HG03442 (cell line): ENCODE results near the gene AHDC1.

Experiments
- ATAC-seq: cut with Tn5 transposase; IDR thresholded peaks from one replicate; pipeline ENCODE4 v1.9.1; 2021; ENCODE audit warnings: mild to moderate bottlenecking, moderate library complexity; ENCODE audit not compliant: unreplicated experiment

AHDC1 gene

DNA sequence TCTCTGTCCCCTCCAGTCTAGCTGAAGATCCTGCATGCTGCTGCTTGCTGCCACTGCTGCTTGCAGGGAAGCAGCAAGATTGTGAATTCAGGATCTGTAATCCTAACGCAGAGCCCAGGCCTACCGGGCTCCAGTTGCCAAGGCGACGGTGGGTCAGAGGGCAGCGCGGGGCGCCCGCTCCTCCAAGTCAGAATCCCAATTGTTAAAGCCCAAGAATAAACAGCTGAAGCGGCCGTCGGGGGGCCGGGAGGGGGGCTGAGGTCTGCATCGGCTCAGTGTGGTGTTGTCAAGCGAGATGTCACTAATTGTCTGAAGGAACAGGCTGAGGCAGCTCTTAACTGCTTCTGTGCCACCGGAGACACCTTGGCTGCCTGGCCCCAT is 36.8 kb downstream of the AHDC1 start:
- ATAC-seq, result no peak

DNA sequence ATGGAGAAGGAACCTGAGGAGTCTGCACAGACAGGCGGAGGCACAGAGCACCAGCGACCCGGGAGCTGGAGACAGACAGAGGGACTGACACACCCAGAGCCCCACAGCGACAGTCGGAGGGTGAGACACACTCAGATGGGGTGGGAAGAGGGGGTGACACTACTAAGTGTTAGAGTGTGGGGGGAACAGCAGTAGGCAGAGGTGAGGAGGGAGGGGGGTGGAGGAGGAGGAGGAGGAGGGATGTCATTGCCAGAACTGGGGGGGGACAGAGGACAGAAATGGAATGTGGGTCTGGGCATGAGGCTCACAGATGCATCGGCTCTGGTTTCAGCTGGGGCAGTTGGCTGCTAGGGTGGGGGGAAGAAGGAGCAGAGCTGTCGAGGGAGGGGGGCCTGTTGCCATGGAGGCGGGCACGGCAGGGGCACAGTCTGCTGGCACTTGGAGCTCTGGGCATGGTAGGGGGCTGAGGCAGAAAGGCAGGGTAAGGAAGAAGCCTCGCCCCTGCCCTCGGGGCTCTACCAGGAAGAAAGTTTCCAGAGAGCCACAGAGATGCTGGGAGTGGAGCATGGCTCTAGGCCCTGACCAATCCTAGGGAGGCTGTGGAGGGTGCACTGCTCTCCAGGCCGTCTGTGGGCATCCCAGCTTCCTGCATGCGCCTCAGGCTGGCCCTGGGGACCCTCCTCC is 37.3 kb downstream of the AHDC1 start:
- no peak for ATAC-seq

DNA sequence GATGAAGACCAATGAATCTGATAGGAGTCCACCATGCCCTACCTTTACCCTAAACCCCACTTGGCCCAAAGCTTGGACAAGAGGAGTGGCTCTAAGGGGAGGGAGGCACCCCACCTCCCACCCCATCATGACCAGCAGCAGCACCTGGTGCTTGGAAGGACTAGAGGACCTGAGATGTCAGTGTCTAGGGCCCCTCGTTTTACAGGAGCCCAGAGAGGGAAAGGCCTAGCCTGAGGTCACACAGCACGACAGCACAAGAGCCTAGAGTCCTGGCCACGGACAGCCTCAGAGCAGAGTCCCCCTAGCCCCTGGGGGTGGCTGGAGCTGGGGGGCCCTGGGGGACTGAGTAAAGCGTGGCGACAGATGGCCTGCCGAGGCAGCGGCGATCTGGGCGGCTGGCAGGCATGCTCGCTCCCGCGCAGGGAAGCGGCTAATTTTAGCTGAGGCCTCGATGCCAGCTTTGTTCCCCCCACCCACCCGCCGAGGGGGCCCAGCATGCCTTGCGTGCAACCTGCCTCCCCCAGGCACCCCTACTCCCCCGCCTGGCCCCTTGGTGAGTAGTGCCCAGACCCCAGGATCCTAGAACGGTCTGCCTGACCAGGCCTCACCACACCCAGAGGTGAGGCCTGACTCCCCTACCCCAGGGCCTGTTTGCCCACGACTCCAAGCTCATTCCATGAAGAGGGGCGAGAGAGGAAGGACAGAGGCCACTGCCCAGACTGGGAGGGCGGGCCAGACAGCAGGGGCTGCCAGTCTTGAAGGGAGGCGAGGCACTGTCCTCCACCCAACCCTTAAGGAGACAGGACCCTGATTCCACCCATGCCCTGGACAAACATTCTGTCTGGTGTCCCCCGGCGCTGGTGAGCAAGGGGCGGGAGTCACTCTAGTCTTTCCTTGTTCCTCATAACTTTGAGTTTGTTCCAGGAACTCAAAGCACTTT is 39.0 kb downstream of the AHDC1 start:
- no peak for ATAC-seq

DNA sequence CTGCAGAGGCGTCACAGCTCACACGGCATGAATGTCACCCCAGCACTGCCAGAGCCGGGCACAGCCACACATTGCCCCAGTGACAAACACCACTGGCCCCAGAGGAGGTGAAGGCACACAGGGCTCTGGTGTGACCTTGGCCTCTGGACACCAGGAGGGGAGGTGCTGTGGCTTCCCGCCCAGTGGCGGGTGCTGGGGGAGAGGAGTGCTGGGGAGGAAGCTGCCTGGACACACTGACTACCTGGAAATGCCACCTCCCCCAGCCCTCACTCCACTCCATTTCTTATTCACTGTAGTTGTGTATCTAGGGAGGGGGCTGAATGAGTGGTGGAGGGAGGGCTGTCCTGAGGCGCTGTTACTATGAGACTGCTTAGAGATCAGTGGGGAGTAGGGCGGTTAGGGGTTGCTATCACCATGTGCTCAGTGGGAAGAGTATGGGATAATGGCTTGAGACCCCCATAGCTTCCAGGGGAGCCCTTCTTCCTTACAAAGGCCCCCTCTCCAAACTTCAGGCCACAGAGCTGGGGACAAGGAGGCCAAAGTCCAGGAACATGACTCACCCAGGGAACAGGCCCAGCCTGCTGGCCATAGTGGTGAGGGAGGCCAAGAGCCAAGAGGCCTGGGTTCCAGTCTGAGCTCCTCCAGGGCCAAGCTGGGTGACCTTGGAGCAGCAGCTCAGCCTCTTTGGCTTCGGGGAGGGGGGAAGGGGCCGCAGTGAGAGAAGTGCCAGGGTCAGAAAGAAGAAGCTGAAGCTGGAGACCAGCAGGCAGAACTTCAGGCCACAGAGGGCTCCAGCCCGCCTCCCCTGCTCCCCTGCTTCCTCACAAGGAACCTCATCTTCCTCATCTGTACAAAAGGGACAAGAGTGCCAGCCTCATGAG is 40.1 kb downstream of the AHDC1 start:
- no peak for ATAC-seq

DNA sequence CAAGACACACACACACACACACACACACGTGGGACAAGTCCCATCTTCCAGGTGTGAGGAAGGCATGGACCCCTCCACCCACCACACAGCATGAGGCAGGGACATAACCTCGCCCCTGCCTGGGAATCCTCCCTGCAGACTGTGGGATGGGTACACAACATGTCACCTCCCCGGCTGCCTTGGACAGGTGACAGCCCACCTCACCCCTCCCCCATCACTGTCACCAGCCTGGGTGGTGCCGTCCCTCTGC is 40.7 kb downstream of the AHDC1 start:
- no peak for ATAC-seq

DNA sequence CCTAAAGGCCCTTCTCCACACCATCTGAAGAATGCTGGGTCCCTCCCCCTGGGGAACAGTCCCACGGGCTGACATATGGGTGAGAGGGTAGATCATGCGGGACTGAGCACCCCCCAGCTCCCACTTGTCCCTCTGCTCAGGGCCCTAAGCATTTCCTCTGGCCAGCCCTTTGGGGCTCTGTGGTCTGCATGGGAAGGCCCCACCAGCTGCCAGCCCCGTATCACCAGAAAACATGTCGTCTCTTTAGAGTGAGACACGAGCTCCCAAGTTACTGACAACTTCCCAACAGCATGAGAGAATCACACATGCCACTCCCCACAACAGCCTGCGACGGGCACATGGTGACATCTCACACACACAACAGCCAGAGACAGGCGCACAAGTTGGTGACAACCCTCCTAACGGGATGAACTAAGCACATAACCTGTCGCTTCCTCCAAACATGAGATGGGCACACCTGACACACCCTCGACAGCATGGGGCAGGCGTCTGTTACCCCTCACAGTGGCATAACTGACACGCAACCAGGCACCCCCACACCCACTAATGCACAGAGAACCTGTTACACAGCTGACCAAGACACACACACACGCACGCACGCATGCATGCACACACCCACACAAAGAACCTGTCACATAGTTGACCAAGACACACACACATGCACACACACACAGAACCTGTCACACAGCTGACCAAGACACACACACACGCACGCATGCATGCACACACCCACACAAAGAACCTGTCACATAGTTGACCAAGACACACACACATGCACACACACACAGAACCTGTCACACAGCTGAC is 41.2 kb downstream of the AHDC1 start:
- ATAC-seq, result no peak

DNA sequence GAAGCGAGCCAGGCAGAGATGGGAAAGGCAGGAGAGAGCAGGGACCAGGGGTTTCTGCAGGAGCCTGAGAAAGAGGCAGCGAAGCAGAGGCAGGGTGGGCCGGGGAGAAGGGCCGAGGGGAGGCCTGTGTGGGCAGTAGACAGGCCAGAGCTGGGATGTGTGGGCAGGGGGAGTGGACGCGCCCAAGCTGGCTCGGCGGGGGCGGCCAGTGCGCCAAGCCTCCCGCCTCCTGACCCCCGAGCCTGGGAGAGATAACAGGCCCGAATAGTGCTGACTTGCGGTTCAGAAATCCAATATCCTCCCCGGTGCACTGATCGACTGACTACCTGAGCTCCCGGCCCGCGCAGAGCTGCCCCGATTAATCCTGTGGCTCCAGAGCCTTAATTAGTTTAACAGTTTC is 41.9 kb downstream of the AHDC1 start:
- no peak for ATAC-seq

DNA sequence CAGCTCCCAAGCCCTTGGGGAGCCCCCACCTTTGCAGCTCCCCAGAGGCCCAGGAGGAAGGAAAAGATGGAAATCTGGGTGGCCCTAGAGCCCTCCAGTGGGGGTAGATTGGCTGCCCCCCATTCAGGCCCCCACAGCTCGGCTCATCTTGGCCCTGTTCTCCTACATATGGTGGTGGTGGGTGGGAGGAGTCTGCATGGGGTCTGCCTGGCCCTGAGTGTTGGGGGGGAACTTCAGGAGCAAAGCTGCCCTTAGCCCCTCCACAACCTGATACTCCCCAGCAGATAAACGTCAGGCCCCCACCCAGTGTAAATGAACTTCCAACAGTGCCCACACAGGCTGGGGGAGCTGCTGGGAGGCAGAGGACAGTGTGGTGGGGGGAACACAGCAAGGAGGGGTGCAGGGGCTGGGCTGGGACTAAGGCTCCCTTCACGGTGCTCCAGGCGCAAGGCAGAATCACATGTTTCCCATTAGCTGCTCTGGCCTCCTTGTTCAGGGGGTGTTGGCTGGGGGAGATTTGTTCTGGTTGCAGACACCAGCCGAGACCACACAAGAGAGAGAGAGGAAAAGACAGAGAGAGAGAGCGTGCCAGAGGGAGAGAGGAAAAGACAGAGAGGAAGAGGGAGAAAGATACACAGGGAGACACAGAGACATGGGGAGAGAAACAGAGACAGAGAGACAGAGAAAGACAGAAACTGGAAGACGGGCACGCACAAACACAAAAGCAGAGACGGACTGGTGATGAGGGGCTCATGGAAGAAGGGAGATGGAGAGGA is 42.6 kb downstream of the AHDC1 start:
- ATAC-seq, result no peak

DNA sequence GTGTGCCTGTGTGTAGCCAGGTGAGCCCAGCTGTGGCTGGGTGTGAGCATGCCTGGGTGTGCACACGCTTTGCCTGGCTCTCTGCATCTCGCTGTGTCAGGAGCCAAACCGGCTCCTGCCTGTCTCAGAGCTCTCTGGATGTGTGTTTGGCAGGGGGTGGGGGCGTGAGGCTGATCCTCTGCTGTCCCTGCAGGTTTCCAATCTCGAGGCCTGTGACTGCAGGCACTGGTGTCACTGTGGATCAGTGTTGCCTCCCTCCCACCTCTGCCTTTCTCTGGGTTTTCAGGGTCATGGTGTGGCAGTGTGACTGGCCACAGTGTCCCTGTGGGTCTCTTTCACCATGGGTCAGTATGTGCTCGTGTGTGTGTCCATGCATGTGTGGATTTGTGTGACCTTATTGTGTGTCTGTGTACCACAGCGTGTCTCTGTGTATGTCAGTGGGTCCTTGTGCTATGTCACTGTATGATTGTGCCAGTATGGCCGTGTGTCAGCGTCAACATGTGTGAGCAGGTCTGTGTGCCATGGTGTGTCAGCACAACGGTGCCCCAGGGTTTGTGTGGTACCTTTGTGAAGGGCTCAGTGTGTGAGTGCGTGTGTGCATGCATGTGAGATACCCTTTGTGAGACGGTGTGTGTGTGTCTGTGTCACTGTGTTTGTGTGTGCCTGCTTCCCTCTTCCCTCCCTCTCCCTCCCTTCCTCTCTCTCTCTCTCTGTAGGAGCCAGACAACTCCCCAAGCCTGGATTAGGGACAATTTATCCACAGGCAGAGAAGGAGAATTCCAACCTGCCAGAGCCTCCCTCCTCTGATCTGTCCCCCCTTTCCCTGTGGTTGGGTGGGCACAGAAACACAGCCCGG is 43.4 kb downstream of the AHDC1 start:
- no peak for ATAC-seq

DNA sequence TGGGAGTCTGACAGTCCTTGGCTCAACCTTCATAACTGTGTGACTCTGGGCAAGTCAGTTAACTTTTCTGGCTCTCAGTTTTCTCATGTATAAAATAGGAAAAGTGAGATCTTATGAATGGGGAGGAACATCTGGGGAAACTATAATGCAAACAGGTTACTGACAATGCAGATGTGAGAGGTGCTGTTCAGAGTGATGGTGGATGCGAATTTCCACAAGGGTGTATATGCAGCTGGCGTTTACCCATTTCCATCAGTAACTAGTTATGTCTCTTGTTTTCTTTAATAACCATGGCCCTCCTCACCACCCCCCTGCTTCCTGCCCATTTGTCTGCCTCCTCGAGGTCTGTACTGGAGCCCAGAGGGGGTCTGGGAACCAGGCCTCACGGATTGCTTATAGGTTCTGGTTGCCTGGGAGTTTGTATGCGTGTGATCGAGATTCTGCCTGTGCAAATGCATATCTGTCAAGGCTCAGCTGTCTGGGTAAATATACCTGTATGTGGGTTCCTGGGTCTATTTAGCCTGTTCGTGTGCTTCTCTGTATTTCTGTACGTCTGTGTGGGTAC is 44.4 kb downstream of the AHDC1 start:
- no peak for ATAC-seq

DNA sequence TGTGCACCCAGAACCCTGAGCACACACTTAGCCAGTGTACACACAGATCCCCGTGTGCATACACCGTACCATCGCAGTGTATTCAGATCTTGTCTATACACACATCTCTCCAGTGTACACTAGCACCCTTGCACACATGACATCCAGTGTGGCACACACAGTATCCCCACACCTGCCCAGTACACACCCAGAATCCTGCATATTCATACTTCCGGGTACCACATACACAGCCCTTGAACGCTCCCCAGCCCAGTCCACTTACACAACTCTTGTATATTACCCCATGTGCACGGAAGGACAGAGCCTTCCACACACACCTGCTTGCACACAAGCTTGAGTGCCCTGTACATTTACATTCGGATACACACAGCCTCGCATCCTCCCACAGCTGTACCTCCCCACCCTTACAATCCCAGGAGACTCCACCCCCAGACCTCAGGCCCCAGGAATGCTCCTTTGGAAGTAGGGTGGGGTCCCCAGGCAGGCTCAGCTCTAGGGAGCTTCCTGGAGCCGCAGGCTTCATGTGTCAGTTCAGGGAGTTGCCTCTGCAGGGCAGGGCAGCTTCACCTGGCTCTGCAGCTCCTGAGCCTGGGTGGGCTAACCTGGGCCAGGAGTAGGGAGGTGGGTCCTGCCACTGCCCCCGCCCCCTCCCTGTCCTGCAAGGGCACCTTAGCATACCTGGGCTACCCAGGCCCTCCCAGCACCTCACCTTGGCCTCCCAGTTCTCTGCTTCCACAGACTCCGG is 46.2 kb downstream of the AHDC1 start:
- no peak for ATAC-seq

DNA sequence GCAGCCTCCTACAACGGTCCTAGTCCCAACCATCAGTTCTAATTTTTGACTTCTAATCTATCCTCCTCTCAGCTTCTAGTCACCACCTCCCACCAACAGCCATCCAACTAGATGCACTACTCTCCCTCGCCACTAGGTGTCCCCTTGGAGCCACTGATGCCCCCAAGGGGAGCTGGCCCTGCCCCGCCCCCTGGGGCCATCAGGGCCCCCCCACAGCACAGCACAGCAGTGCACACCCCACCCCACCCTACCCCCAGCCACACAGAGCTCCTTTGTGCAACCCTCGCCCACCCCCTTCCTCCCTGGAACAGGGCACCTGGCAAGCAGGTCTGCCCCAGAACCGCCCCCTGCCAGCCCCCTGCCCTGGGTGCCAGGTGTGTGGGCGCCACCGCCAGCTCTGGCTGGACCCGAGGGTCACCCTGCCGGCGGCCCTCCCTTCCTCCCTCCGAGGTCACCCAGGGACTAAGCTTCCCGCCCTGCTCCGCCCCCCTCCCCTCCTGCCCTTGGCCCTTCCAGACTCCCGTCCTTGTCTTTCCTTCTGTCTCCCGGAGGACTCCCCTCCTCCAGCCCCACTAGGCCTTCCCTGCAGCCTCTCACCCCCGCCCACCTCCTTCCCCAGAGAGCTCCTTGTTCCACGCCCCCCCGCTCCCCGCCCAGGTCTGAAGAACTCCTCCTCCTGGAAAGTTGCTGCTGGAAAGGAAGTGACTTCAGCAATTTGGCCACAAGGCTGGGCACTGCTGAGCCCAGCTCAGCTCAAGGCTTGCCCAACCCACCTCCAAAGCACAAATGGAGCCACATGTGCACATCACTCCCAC is 47.0 kb downstream of the AHDC1 start:
- no peak for ATAC-seq

DNA sequence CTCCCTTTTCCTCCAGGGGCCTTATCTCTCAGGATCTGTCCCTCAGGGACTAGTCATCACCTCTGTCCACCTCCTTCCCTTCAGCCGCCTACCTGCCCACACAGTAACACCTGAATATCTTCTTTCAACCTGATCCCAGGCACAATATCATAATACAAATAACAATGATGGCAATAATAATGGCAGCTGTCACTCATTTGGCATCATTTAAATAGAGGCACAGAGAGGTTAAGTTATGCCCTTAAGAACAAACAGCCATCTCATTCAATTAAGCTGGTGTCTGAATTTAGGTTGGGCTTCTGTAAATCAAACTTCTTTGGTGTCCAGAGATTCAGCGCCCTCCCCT is 47.5 kb downstream of the AHDC1 start:
- no peak for ATAC-seq

DNA sequence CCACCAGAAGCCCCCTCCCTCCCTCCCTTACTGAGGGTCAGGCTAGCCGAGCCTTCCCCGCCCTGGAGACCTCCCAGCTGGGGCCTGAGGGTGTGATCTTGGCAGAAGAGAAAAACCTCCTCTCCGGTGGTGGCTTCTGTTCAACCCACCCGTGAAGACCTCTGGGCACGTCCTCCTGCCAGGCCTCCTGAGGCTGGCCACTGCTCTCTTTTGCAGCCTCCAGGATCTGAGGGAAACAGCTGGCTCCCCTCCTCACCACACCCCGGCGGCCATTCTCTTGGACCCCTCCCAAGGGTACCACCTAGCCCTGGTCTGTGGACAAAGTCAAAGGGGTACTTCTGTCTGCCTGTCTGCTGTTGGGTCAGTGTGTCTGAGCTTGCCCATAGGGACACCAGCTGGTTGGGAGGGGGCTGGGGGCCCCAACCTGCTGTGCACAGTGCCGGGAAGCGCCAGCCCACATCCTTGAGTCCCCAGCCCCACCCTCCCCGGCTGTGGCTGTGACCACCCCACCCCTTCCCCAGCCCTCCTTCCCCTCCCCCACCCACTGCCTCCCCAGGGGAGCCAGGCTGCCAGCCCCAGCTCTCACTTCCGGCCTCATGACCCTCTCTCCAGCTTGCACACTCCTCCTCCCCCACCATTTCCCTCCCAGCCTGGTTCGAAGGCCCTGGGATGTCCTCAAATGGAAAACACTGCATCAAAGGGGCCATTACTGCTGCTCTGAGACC is 48.1 kb downstream of the AHDC1 start:
- ATAC-seq, result no peak

DNA sequence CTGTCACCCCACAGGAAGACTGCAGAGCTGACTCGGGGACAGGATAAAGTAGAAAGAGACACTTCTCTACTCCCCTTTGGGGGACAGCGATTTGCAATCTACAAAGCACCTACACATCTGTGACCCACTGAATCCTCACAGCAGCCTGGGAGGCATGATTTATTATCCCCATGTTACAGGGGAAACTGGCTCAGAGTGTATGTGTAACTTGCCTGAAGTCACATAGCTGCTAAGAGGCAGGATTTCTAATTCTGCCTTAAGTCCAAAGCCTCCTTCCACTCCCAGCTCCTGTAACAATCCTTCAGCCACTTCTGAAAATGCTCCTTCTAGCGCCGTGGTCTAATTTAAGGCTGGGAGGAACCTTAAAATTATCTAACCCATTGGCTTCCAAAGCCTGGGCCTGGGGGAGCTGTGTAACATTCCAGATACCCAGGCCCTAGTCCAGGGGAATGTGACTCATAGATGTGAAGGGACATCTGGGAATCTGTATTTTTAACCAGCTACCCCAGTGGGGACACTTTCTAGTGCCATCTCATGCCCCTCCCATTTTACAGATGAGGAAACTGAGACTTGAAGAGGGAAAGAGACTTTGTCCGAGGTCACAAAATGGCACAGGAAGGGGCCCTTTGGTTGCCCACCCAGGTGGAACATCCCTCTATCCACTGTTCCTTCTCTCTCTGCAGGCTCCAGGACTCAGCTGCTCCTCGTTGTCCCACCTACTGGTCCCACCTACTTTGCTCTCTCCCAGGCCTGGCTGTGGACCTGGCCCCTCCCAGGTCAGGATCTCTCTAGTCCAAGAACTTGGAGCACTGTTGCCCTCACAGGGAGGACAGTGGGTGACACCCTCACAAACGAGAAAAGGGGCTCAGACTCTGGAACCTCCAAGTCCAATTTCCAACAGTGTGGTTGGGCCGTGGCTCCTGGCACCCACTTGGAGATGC is 48.9 kb downstream of the AHDC1 start:
- no peak for ATAC-seq

DNA sequence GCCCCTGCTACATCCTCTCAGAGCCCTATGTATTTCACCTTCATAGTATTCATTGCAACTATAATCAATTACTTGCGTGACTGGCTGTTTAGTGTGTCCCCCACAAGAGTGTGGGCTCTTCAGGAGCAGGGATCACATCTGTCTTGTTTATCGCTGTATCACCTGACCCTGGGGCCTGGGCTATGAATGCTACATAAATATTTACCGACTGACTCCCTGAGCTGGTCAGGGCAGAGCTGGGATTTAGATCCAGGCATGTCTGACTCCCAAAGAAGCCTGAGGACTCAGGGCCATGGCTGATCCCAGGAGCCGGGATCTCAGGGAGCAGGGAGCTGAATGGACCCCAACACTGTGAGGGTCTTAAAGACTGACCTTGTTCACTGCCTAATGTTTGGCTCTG is 49.7 kb downstream of the AHDC1 start:
- no peak for ATAC-seq
